Activated CD4-positive, alpha-beta T cell treated with anti-CD3 and anti-CD28 coated beads, Interleukin-2, Interleukin-6, amounts not matched to agents 100 ng/mL and 50 ng/mL, durations not matched to agents 16 hours and 8 hours (primary cell): ENCODE data around the gene ZMIZ1.

Source experiments
- DNase-seq: peaks from one replicate; pipeline ENCODE4 v3.0.0-alpha.2; 2020

The ZMIZ1 gene

GRCh38 chr10:79349072-79349491, 280.3 kb downstream of the ZMIZ1 start:
- DNase-seq = no peak

DNA sequence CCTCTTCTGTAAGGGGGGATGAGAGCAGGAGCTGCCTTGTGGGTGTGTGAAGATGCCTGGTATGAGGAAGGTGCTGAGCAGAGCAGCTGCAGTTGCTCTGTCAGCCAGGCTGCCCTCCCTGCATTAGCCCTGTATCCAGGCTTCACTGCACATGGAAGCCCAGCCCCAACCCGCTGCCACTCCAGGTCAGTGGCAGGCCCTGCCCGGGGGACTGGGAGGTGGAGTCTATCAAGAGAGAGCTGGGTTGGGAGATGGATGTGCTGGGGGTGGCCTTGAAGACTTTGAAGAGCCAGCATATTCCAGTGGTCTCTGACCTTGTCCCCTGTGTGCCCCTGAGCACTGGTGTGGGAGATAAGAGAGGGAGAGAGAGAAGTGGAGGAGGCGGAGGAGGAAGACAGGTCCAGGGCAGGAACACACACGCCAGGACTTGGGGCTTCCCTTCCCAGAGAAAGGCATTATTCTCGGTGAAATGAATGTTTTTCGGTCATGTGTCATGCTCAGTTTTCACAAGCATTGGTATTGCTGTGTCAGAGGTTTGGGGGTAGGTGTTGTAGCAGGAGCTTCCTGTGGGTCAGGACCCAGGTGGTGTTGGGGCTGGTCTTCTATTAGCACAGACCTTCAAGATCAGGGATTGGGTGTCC, 281.1 kb downstream of the ZMIZ1 start:
- no peak for DNase-seq

GRCh38 chr10:79350407-79351154, 281.8 kb downstream of the ZMIZ1 start:
- no peak for DNase-seq

GRCh38 chr10:79351332-79351731, 282.6 kb downstream of the ZMIZ1 start:
- no peak for DNase-seq

DNA sequence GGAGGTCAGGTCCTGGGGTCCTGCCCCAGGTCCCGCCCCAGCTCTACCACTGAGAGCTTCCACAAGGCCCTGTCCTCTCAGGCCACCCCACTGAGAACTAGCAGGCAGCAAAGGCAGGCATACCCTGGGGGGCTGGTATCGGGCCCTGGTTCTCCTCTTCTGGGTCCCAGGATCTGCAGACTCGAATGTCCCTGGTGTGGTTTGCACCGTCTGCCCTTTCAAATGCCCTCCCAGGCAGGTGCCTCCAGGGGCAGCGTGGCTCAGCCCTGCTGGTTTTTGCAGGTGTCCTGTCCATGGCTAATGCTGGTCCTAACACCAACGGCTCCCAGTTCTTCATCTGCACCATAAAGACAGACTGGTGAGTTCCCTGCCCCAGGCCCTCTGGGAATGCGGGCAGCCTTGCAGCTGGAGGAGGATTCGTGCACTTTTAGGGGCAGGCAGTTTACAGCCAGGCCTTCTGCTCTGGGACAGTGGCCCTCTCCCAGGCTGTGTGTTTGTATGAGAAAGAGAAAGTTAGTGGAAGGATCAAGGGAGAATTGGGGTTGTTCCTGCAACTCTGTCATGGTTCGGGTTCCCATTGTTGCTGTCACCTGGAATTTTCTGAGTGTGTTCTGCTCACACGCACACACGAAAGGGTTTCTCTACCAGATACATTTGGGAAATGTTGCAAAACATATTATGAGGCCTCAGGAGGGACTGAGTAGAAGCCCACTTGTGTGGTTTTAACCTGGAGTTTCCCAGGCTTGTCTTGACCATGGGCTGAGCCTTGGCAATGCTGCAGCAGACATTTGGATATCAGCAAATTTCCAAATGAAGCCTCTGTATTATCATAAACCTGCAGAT, 283.5 kb downstream of the ZMIZ1 start:
- DNase-seq = no peak

DNA sequence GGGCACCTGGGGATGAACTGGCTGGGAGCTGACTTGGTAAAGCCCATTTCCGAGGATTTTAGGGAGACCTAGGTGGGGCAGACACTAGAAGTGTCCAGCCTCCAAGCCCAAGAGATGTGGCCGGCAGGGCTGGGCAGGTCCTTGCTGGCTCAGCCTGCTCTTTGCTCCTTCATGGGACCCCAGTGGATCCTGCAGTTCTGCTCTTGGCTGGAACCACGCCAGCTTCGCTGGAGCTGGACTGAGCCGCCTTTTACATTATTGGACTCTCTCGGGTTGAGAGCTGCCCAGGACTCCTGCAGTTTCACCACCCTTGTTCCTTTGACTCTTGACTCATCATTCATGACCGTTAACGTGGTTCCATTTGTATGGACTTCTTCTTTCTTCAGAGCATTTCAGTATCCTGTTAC, 284.2 kb downstream of the ZMIZ1 start:
- DNase-seq = no peak

GRCh38 chr10:79353726-79354125, 285.0 kb downstream of the ZMIZ1 start:
- no peak for DNase-seq

- DNase-seq = no peak
Observed at GRCh38 chr10:79354141-79354540, 285.4 kb downstream of the ZMIZ1 start.

GRCh38 chr10:79354615-79355014, 285.8 kb downstream of the ZMIZ1 start:
- DNase-seq = no peak

DNA sequence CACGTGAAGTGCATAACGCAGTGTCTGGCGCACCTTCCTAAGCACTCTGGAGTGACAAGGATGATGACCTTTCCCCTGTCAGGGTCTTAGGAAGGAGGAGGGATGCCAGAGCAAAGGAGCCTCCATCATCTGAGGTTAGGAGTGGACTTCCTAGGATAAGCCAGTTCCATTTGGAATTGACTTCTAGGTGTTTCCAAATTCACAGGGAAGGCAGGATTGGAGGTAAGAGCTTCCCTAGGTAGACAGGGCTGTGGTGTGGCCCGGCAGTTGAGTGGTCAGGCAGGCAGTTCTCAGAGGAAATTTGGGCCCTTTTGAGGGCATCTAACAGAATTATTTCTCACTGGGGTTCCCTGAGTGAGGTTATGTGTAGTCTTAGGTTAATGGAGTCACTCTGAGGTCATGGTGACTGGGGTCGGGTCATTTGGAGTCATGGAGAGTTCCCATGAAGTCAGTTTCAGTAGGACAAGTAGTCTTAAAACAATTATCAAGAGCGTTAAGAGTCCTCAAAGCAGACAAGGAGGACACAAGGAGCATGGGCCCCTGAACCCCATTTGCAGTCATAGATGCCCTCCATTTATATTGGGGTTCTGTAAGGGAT, 286.8 kb downstream of the ZMIZ1 start:
- DNase-seq = no peak

- peak; percentile 42 for DNase-seq
Observed at GRCh38 chr10:79356104-79356503, 287.3 kb downstream of the ZMIZ1 start.

DNA sequence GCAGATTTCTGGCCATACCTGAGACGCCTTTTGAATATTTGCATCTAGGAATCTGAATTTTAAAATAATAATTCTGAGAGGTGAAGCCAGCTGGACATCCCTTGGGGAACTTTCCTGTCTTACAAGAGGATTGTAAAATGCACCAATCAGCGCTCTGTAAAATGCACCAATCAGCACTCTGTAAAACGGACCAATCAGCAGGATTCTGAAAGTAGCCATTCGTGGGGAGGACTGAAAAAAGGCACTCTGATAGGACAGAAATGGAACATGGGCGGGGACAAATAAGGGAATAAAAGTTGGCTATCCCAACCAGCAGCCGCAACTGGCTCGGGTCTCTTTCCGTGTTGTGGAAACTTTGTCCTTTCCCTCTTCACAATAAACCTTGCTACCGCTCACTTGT, 288.4 kb downstream of the ZMIZ1 start:
- DNase-seq = no peak

DNA sequence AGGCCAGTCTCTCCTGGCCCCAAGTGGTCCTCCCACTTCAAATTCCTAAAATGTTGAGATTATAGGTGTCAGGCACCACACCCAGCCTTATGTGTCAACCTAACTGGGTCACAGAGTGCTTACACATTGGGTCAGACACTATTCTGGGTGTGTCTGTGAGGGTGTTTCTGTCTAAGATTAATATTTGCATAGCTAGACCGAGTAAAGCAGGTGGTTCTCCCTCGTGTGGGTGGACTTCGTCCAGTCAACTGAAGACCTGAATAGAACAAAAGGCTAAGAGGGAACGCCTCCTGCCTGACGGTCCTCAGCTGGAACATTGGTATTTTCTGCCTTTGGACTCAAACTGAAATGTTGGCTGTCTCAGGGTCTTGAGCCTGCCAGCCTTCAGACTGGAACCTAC, 290.0 kb downstream of the ZMIZ1 start:
- no peak for DNase-seq

- no peak for DNase-seq
Observed at GRCh38 chr10:79359816-79360498, 291.2 kb downstream of the ZMIZ1 start.

DNA sequence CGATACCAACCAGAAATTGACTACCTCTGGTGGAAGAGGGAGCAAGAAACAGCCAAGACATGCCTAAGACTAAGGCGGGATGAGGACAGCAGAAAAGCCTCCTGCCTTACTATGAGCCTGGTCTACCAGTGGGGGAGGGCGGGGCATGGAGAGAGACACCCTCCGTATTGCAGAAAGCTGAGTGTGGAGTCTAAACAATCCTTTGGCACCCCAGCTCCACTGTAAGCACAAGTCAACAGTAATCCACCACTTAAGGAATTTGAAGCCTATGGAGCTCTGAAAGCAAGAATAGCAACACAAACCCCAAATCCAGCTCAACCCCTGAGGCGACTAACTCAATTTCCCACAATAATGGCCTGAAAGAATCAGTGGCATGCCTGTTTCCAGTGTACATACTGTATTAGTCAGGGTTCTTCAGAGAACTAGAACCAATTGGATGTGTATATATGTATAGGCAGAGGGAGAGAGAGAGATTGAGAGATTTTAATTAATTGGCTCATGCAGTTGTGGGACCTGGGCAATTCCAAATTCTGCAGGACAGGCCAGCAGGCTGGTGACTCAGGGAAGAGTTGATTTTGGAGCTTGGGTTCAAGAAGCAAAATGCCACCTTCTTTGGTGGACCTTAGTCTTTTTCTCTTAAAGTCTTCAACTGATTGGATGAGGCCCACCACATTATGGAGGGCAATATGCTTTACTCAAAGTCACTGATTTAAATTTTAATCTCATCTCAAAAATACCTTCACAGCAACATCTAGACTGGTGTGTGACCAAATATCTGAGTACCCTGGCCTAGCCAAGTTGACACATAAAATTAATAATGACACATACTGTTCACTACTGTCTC, 292.0 kb downstream of the ZMIZ1 start:
- no peak for DNase-seq

GRCh38 chr10:79361726-79362397, 293.1 kb downstream of the ZMIZ1 start:
- DNase-seq = no peak
